PC-9 (cell line): ENCODE data around the gene MITF. TPM values are rescaled to one million over a fixed set of nuclear protein-coding genes. Genes with fewer than 3 reads are reported as not detected.

Source experiments
- BruUV-seq: library from RNA; stranded (reverse); fragments of 400-500 nt; replicated peaks from 2 replicates; lab custom pipeline; 2021; lab: Mats Ljungman, UMichigan
- CTCF ChIA-PET: fragments of 300-600 bp; sonication (Branson Sonifier 250); formaldehyde crosslinking; loops from one replicate; lab custom pipeline; 2022; ENCODE audit warnings: antibody characterized with exemption; lab: Charles Lee
- POLR2A ChIA-PET: fragments of 300-600 bp; sonication (Branson Sonifier 250); formaldehyde crosslinking; loops from one replicate; lab custom pipeline; 2022; ENCODE audit warnings: antibody characterized with exemption; ENCODE audit not compliant: unreplicated experiment; lab: Charles Lee
- DNase-seq, 2 experiments: peaks; one replicate each; pipeline versions ENCODE4 v3.0.0 to v3.0.0-alpha.2; 2015 to 2022; ENCODE audit warnings: mixed read lengths in 1 of 2
- H2AFZ ChIP-seq: fragments of 200-600 bp; sonication (generic); 2 replicates; pipeline ENCODE4 v1.8.1; 2017; ENCODE audit warnings: antibody characterized with exemption
- H3F3A ChIP-seq: fragments of 200-600 bp; sonication (generic); 2 replicates; pipeline ENCODE4 v1.8.1; 2017; ENCODE audit warnings: antibody characterized with exemption, mild to moderate bottlenecking, low read depth; ENCODE audit not compliant: insufficient read depth
- H3K27ac ChIP-seq: fragments of 200-600 bp; sonication (generic); 2 replicates; pipeline ENCODE4 v1.6.1; 2016; ENCODE audit warnings: mixed run types
- H3K27me3 ChIP-seq: fragments of 200-600 bp; sonication (generic); 2 replicates; pipeline ENCODE4 v1.6.1; 2016; ENCODE audit warnings: low read depth, mixed run types; ENCODE audit not compliant: insufficient read depth
- H3K36me3 ChIP-seq: fragments of 200-600 bp; sonication (generic); 2 replicates; pipeline ENCODE4 v1.6.1; 2016; ENCODE audit warnings: low read depth, mixed run types
- H3K4me1 ChIP-seq: fragments of 200-600 bp; sonication (generic); replicated peaks from 2 replicates; pipeline ENCODE4 v1.6.1; 2016; ENCODE audit warnings: mixed run types; ENCODE audit not compliant: insufficient read depth
- H3K4me2 ChIP-seq: fragments of 200-600 bp; sonication (generic); 2 replicates; pipeline ENCODE4 v1.6.1; 2017; ENCODE audit warnings: mixed run types
- H3K4me3 ChIP-seq: fragments of 200-600 bp; sonication (generic); 2 replicates; pipeline ENCODE4 v1.6.1; 2016; ENCODE audit warnings: mixed run types
- H3K79me2 ChIP-seq: fragments of 200-600 bp; sonication (generic); 2 replicates; pipeline ENCODE4 v1.6.1; 2017; ENCODE audit warnings: low read depth, mixed run types
- H3K9me2 ChIP-seq: fragments of 200-600 bp; sonication (generic); 2 replicates; pipeline ENCODE4 v1.8.1; 2017; ENCODE audit warnings: mild to moderate bottlenecking; ENCODE audit not compliant: insufficient read depth
- H3K9me3 ChIP-seq: fragments of 200-600 bp; sonication (generic); 2 replicates; pipeline ENCODE4 v1.8.1; 2016; ENCODE audit warnings: low read depth; ENCODE audit not compliant: insufficient read depth
- H4K20me1 ChIP-seq: fragments of 200-600 bp; sonication (generic); 2 replicates; pipeline ENCODE4 v1.8.1; 2017; ENCODE audit not compliant: insufficient read depth
- CTCF ChIP-seq: fragments of 200-600 bp; sonication (generic); conservative IDR thresholded peaks from 2 replicates; pipeline ENCODE4 v1.6.1; 2017; ENCODE audit warnings: mixed run types, antibody characterized with exemption, mild to moderate bottlenecking, moderate library complexity
- EZH2 ChIP-seq: fragments of 200-600 bp; sonication (generic); IDR thresholded peaks from 2 replicates; pipeline ENCODE4 v1.8.0; 2017; ENCODE audit warnings: antibody characterized with exemption, low read depth
- intact Hi-C: fragments of 100-400 bp; cut with micrococcal nuclease; formaldehyde crosslinking; loops from one replicate; pipeline ENCODE4 v1.10.0; 2022; ENCODE audit not compliant: unreplicated experiment
- total RNA-seq: library from RNA; stranded (reverse); gene quantifications from 2 replicates; pipeline ENCODE4 v1.2.3, GENCODE V29; 2021

Gene MITF
- total RNA-seq, 1 experiment from 2014 or later, result 15.5 TPM

GRCh38 chr3:69844706-69845105 lies 105.4 kb downstream of the MITF start:
- no peaks in the 10 kb centered on the region for H3K4me1 ChIP-seq
- TF ChIP-seq EZH2 (no peak), CTCF (no peak)
- ChIA-PET CTCF (no interaction called here), POLR2A (no interaction called here)
- no TSS peak for BruUV-seq
- no peak overlapping the region for H3K4me3 ChIP-seq
- no peaks in the 10 kb centered on the region for H3K36me3 ChIP-seq
- no peaks in the 10 kb centered on the region for H3K79me2 ChIP-seq
- H3K27me3 ChIP-seq, result no peaks in the 10 kb centered on the region
- H3K27ac ChIP-seq, result no peak overlapping the region
- H2AFZ ChIP-seq, result no peak overlapping the region
- no peaks in the 10 kb centered on the region for H3K9me2 ChIP-seq
- no peaks in the 10 kb centered on the region for H4K20me1 ChIP-seq
- intact Hi-C loops, result no loop called here
- no peak overlapping the region for H3K4me2 ChIP-seq
- H3K9me3 ChIP-seq, result no peaks in the 10 kb centered on the region
- no peak for DNase-seq
- no peaks in the 10 kb centered on the region for H3F3A ChIP-seq

GRCh38 chr3:69847303-69847702 lies 108.0 kb downstream of the MITF start:
- Histone ChIP-seq H3K79me2 (no peaks in the 10 kb centered on the region), H3K27ac (no peak overlapping the region), H3K9me3 (no peaks in the 10 kb centered on the region), H3K4me2 (no peak overlapping the region), H3K4me3 (no peak overlapping the region), H3K9me2 (no peaks in the 10 kb centered on the region), H4K20me1 (no peaks in the 10 kb centered on the region), H3K4me1 (no peaks in the 10 kb centered on the region), H3K36me3 (no peaks in the 10 kb centered on the region), H2AFZ (no peak overlapping the region), H3F3A (no peaks in the 10 kb centered on the region), H3K27me3 (no peaks in the 10 kb centered on the region)
- intact Hi-C loops, result no loop called here
- TF ChIP-seq EZH2 (no peak), CTCF (no peak)
- no peak for DNase-seq
- POLR2A ChIA-PET, result no interaction called here
- no TSS peak for BruUV-seq
- CTCF ChIA-PET, result interaction anchor here (0.6 kb wide), 1 partner anchor 89 kb away, joined by 9 read pairs; no protein-coding TSS in a partner anchor

GRCh38 chr3:69848113-69848512 lies 108.8 kb downstream of the MITF start:
- Histone ChIP-seq H3K4me2 (no peak overlapping the region), H3K36me3 (no peaks in the 10 kb centered on the region), H2AFZ (no peak overlapping the region), H3F3A (no peaks in the 10 kb centered on the region), H3K9me3 (no peaks in the 10 kb centered on the region), H3K4me1 (no peaks in the 10 kb centered on the region), H3K27ac (no peak overlapping the region), H3K9me2 (no peaks in the 10 kb centered on the region), H3K27me3 (no peaks in the 10 kb centered on the region), H3K79me2 (no peaks in the 10 kb centered on the region), H3K4me3 (no peak overlapping the region), H4K20me1 (no peaks in the 10 kb centered on the region)
- no TSS peak for BruUV-seq
- ChIA-PET POLR2A (interaction anchor here (0.6 kb wide), 1 partner anchor 18 kb away, joined by 3 read pairs; no protein-coding TSS in a partner anchor), CTCF (no interaction called here)
- DNase-seq, result no peak
- TF ChIP-seq CTCF (no peak), EZH2 (no peak)
- intact Hi-C loops, result no loop called here
